GM23338 (cell line): ENCODE results near the gene TBCD. TPM values are rescaled to one million over a fixed set of nuclear protein-coding genes. Genes with fewer than 3 reads are reported as not detected.

Experiments
- ATAC-seq: fragments of 200-7000 bp; cut with Tn5 transposase; 3 replicates; pipeline ENCODE4 v1.9.1; 2020
- DNase-seq: peaks from one replicate; pipeline ENCODE4 v3.0.0-alpha.2; 2015; ENCODE audit warnings: low spot score
- H2AFZ ChIP-seq: fragments of 200-600 bp; sonication (generic); 2 replicates; pipeline ENCODE4 v1.8.0; 2016; ENCODE audit warnings: antibody characterized with exemption, mild to moderate bottlenecking, moderate library complexity
- H3F3A ChIP-seq: fragments of 200-600 bp; sonication (generic); replicated peaks from 2 replicates; pipeline ENCODE4 v1.8.0; 2017; ENCODE audit warnings: antibody characterized with exemption, mixed run types, low read depth
- H3K27ac ChIP-seq: fragments of 200-600 bp; sonication (generic); 2 replicates; pipeline ENCODE4 v1.6.1; 2016; ENCODE audit warnings: low read depth
- H3K27me3 ChIP-seq: fragments of 200-600 bp; sonication (generic); 2 replicates; pipeline ENCODE4 v1.8.0; 2016; ENCODE audit warnings: mild to moderate bottlenecking, mixed run types, moderate library complexity; ENCODE audit not compliant: insufficient read depth
- H3K36me3 ChIP-seq: fragments of 200-600 bp; sonication (generic); 2 replicates; pipeline ENCODE4 v1.8.0; 2016; ENCODE audit warnings: mild to moderate bottlenecking; ENCODE audit not compliant: insufficient read depth
- H3K4me1 ChIP-seq: fragments of 200-600 bp; sonication (generic); 2 replicates; pipeline ENCODE4 v1.8.0; 2016; ENCODE audit warnings: mild to moderate bottlenecking, moderate library complexity; ENCODE audit not compliant: insufficient read depth
- H3K4me2 ChIP-seq: fragments of 200-600 bp; sonication (generic); 2 replicates; pipeline ENCODE4 v1.7.1; 2017; ENCODE audit warnings: mixed run types
- H3K4me3 ChIP-seq: fragments of 200-600 bp; sonication (generic); 2 replicates; pipeline ENCODE4 v1.6.1; 2016; ENCODE audit warnings: mixed run types
- H3K79me2 ChIP-seq: fragments of 200-600 bp; sonication (generic); replicated peaks from 2 replicates; pipeline ENCODE4 v1.8.0; 2017; ENCODE audit warnings: mild to moderate bottlenecking; ENCODE audit not compliant: insufficient read depth
- H3K9me2 ChIP-seq: fragments of 200-600 bp; sonication (generic); 2 replicates; pipeline ENCODE4 v1.8.0; 2017; ENCODE audit not compliant: insufficient read depth
- H4K20me1 ChIP-seq: fragments of 200-600 bp; sonication (generic); replicated peaks from 2 replicates; pipeline ENCODE4 v1.8.0; 2017; ENCODE audit warnings: mild to moderate bottlenecking; ENCODE audit not compliant: insufficient read depth
- H3K27ac Mint-ChIP-seq: 2 replicates; pipeline ENCODE4 v1.8.0; 2020; ENCODE audit warnings: inconsistent platforms, mild to moderate bottlenecking, moderate library complexity, mixed read lengths
- H3K27me3 Mint-ChIP-seq: 3 replicates; pipeline ENCODE4 v1.8.0; 2022; ENCODE audit warnings: low read depth, mild to moderate bottlenecking, moderate library complexity, mixed read lengths, inconsistent platforms; ENCODE audit not compliant: insufficient read depth, poor library complexity
- H3K36me3 Mint-ChIP-seq: 3 replicates; pipeline ENCODE4 v1.8.0; 2021; ENCODE audit warnings: low read depth, mild to moderate bottlenecking, inconsistent platforms, moderate library complexity, mixed read lengths
- H3K4me1 Mint-ChIP-seq: 3 replicates; pipeline ENCODE4 v1.8.0; 2020; ENCODE audit warnings: mild to moderate bottlenecking, inconsistent platforms, mixed read lengths
- H3K4me3 Mint-ChIP-seq: 3 replicates; pipeline ENCODE4 v1.8.0; 2021; ENCODE audit warnings: moderate library complexity, mild to moderate bottlenecking, inconsistent platforms, mixed read lengths
- H3K9me3 Mint-ChIP-seq: 3 replicates; pipeline ENCODE4 v1.8.0; 2020; ENCODE audit warnings: moderate library complexity, mild to moderate bottlenecking, inconsistent platforms, mixed read lengths
- CREB1 ChIP-seq: fragments of 250-450 bp; sonication (Bioruptor Pico); IDR thresholded peaks from 2 replicates; pipeline ENCODE4 v1.5.0; 2020; ENCODE audit warnings: low read depth, mild to moderate bottlenecking, moderate library complexity
- EZH2 ChIP-seq: fragments of 200-600 bp; sonication (generic); IDR thresholded peaks from one replicate; pipeline ENCODE4 v1.8.0; 2017; ENCODE audit warnings: antibody characterized with exemption, mild to moderate bottlenecking, low read depth; ENCODE audit not compliant: unreplicated experiment
- EZH2phosphoT487 ChIP-seq: fragments of 200-600 bp; sonication (generic); IDR thresholded peaks from one replicate; pipeline ENCODE4 v1.8.1; 2018; ENCODE audit warnings: antibody characterized with exemption; ENCODE audit not compliant: unreplicated experiment
- JUNB ChIP-seq: IDR thresholded peaks from one replicate; pipeline ENCODE4 v1.6.1; 2016; ENCODE audit warnings: antibody characterized with exemption; ENCODE audit not compliant: unreplicated experiment
- NANOG ChIP-seq: IDR thresholded peaks from 2 replicates; pipeline ENCODE4 v1.6.1; 2016; ENCODE audit warnings: antibody characterized with exemption, borderline replicate concordance
- POLR2AphosphoS5 ChIP-seq: IDR thresholded peaks from 2 replicates; pipeline ENCODE4 v1.6.1; 2016; ENCODE audit warnings: antibody characterized with exemption, low read depth
- STAT1 ChIP-seq: IDR thresholded peaks from one replicate; pipeline ENCODE4 v1.6.1; 2016; ENCODE audit warnings: antibody characterized with exemption; ENCODE audit not compliant: unreplicated experiment
- ZNF114 ChIP-seq: fragments of 250-450 bp; sonication (Bioruptor Pico); IDR thresholded peaks from 2 replicates; pipeline ENCODE4 v1.5.0; 2020; ENCODE audit warnings: mild to moderate bottlenecking, moderate library complexity
- ZNF331 ChIP-seq: fragments of 250-450 bp; sonication (Bioruptor Pico); IDR thresholded peaks from 2 replicates; pipeline ENCODE4 v1.5.0; 2020; ENCODE audit warnings: low read depth, mild to moderate bottlenecking, moderate library complexity
- polyA plus RNA-seq: library from polyadenylated mRNA; unstranded; fragments of >200 nt; fragmentation: Nextera tagmentation; extraction: Ambion mirVana; gene quantifications from 2 replicates; pipeline ENCODE4 v1.2.1, GENCODE V29; 2016
- total RNA-seq: library from RNA; depleted of rRNA; stranded (reverse); fragments of >200 nt; shearing (Covaris generic); gene quantifications from 2 replicates; pipeline ENCODE4 v1.2.3, GENCODE V29; 2014
- TF ChIP-seq, protein P1 (sequence below): IDR thresholded peaks from one replicate; pipeline ENCODE4 v1.6.1; 2018; ENCODE audit warnings: antibody characterized with exemption; ENCODE audit not compliant: unreplicated experiment
- TF ChIP-seq, protein P2 (sequence below), 2 experiments: fragments of 200-600 bp in 1 of 2; sonication (generic) in 1 of 2; conservative IDR thresholded peaks; 2 replicates each; pipeline versions ENCODE4 v1.5.1 to v1.6.1; 2016 to 2017; ENCODE audit warnings: antibody characterized with exemption in 2 of 2, low read depth in 2 of 2, mild to moderate bottlenecking in 2 of 2, moderate library complexity in 1 of 2
- TF ChIP-seq, protein P3 (sequence below): fragments of 250-450 bp; sonication (Bioruptor Pico); IDR thresholded peaks from 2 replicates; pipeline ENCODE4 v1.5.0; 2020; ENCODE audit warnings: mild to moderate bottlenecking, moderate library complexity
- TF ChIP-seq, protein P4 (sequence below): IDR thresholded peaks from 2 replicates; pipeline ENCODE4 v1.6.1; 2016; ENCODE audit warnings: antibody characterized with exemption

The TBCD gene
- total and polyA plus RNA-seq, 2 experiments from 2014 or later = 75.0 to 116 TPM

DNA sequence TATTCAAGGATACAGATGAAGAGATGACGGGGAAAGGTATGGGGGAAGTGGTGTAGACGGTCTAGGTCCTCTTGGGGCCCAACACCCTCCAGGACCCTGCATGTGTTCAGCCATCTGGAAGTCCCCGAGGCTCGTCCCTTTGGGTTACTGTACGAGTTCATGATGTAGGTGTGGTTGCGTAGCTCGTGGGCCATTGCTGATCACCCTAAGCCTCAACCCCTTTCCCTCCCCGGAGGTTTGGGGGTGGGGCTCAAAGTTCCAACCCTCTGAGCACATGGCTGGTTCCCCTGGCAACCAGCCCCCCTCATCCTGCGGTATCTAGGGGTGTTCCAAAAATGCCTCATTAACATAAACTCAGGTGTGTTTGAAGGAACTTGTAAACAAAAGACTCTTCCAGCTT lies 228.8 kb downstream of the TBCD start:
- Histone ChIP-seq H4K20me1 (no peaks in the 10 kb centered on the region), H3K9me2 (no peaks in the 10 kb centered on the region), H3F3A (no peaks in the 10 kb centered on the region), H3K36me3 (no peaks in the 10 kb centered on the region), H3K27me3 (no peaks in the 10 kb centered on the region), H2AFZ (no peak overlapping the region), H3K4me1 (peaks cover 7% of the 10 kb centered on the region; the same call in 1 of the 2 replicates), H3K27ac (no peak overlapping the region), H3K79me2 (no peaks in the 10 kb centered on the region), H3K4me2 (no peak overlapping the region), H3K4me3 (no peak overlapping the region)
- Mint-ChIP-seq H3K27me3 (no peaks in the 10 kb centered on the region), H3K9me3 (no peaks in the 10 kb centered on the region), H3K36me3 (peaks cover 4% of the 10 kb centered on the region; the same call in 2 of the 3 replicates), H3K4me3 (no peak overlapping the region), H3K27ac (no peak overlapping the region), H3K4me1 (peaks cover 13% of the 10 kb centered on the region)
- no peak for TF ChIP-seq STAT1
- TF ChIP-seq, protein P1, sequence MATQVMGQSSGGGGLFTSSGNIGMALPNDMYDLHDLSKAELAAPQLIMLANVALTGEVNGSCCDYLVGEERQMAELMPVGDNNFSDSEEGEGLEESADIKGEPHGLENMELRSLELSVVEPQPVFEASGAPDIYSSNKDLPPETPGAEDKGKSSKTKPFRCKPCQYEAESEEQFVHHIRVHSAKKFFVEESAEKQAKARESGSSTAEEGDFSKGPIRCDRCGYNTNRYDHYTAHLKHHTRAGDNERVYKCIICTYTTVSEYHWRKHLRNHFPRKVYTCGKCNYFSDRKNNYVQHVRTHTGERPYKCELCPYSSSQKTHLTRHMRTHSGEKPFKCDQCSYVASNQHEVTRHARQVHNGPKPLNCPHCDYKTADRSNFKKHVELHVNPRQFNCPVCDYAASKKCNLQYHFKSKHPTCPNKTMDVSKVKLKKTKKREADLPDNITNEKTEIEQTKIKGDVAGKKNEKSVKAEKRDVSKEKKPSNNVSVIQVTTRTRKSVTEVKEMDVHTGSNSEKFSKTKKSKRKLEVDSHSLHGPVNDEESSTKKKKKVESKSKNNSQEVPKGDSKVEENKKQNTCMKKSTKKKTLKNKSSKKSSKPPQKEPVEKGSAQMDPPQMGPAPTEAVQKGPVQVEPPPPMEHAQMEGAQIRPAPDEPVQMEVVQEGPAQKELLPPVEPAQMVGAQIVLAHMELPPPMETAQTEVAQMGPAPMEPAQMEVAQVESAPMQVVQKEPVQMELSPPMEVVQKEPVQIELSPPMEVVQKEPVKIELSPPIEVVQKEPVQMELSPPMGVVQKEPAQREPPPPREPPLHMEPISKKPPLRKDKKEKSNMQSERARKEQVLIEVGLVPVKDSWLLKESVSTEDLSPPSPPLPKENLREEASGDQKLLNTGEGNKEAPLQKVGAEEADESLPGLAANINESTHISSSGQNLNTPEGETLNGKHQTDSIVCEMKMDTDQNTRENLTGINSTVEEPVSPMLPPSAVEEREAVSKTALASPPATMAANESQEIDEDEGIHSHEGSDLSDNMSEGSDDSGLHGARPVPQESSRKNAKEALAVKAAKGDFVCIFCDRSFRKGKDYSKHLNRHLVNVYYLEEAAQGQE = no peak
- no peak for TF ChIP-seq CREB1 (CRISPR knock-in tag)
- TF ChIP-seq ZNF114 = no peak
- TF ChIP-seq JUNB = no peak
- TF ChIP-seq, protein P2, sequence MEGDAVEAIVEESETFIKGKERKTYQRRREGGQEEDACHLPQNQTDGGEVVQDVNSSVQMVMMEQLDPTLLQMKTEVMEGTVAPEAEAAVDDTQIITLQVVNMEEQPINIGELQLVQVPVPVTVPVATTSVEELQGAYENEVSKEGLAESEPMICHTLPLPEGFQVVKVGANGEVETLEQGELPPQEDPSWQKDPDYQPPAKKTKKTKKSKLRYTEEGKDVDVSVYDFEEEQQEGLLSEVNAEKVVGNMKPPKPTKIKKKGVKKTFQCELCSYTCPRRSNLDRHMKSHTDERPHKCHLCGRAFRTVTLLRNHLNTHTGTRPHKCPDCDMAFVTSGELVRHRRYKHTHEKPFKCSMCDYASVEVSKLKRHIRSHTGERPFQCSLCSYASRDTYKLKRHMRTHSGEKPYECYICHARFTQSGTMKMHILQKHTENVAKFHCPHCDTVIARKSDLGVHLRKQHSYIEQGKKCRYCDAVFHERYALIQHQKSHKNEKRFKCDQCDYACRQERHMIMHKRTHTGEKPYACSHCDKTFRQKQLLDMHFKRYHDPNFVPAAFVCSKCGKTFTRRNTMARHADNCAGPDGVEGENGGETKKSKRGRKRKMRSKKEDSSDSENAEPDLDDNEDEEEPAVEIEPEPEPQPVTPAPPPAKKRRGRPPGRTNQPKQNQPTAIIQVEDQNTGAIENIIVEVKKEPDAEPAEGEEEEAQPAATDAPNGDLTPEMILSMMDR (conservative IDR thresholded peaks at IDR 0.05; ENCODE audit: low read depth in 2 of 2) = no peak
- TF ChIP-seq NANOG = no peak
- TF ChIP-seq, protein P3, sequence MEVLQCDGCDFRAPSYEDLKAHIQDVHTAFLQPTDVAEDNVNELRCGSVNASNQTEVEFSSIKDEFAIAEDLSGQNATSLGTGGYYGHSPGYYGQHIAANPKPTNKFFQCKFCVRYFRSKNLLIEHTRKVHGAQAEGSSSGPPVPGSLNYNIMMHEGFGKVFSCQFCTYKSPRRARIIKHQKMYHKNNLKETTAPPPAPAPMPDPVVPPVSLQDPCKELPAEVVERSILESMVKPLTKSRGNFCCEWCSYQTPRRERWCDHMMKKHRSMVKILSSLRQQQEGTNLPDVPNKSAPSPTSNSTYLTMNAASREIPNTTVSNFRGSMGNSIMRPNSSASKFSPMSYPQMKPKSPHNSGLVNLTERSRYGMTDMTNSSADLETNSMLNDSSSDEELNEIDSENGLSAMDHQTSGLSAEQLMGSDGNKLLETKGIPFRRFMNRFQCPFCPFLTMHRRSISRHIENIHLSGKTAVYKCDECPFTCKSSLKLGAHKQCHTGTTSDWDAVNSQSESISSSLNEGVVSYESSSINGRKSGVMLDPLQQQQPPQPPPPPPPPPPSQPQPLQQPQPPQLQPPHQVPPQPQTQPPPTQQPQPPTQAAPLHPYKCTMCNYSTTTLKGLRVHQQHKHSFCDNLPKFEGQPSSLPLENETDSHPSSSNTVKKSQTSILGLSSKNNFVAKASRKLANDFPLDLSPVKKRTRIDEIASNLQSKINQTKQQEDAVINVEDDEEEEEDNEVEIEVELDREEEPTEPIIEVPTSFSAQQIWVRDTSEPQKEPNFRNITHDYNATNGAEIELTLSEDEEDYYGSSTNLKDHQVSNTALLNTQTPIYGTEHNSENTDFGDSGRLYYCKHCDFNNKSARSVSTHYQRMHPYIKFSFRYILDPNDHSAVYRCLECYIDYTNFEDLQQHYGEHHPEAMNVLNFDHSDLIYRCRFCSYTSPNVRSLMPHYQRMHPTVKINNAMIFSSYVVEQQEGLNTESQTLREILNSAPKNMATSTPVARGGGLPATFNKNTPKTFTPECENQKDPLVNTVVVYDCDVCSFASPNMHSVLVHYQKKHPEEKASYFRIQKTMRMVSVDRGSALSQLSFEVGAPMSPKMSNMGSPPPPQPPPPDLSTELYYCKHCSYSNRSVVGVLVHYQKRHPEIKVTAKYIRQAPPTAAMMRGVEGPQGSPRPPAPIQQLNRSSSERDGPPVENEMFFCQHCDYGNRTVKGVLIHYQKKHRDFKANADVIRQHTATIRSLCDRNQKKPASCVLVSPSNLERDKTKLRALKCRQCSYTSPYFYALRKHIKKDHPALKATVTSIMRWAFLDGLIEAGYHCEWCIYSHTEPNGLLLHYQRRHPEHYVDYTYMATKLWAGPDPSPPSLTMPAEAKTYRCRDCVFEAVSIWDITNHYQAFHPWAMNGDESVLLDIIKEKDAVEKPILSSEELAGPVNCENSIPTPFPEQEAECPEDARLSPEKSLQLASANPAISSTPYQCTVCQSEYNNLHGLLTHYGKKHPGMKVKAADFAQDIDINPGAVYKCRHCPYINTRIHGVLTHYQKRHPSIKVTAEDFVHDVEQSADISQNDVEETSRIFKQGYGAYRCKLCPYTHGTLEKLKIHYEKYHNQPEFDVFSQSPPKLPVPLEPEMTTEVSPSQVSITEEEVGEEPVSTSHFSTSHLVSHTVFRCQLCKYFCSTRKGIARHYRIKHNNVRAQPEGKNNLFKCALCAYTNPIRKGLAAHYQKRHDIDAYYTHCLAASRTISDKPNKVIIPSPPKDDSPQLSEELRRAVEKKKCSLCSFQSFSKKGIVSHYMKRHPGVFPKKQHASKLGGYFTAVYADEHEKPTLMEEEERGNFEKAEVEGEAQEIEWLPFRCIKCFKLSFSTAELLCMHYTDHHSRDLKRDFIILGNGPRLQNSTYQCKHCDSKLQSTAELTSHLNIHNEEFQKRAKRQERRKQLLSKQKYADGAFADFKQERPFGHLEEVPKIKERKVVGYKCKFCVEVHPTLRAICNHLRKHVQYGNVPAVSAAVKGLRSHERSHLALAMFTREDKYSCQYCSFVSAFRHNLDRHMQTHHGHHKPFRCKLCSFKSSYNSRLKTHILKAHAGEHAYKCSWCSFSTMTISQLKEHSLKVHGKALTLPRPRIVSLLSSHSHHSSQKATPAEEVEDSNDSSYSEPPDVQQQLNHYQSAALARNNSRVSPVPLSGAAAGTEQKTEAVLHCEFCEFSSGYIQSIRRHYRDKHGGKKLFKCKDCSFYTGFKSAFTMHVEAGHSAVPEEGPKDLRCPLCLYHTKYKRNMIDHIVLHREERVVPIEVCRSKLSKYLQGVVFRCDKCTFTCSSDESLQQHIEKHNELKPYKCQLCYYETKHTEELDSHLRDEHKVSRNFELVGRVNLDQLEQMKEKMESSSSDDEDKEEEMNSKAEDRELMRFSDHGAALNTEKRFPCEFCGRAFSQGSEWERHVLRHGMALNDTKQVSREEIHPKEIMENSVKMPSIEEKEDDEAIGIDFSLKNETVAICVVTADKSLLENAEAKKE (CRISPR knock-in tag) = no peak
- no peak for TF ChIP-seq POLR2AphosphoS5
- TF ChIP-seq ZNF331 (CRISPR knock-in tag) = no peak
- TF ChIP-seq, protein P4, sequence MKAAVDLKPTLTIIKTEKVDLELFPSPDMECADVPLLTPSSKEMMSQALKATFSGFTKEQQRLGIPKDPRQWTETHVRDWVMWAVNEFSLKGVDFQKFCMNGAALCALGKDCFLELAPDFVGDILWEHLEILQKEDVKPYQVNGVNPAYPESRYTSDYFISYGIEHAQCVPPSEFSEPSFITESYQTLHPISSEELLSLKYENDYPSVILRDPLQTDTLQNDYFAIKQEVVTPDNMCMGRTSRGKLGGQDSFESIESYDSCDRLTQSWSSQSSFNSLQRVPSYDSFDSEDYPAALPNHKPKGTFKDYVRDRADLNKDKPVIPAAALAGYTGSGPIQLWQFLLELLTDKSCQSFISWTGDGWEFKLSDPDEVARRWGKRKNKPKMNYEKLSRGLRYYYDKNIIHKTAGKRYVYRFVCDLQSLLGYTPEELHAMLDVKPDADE = no peak
- no peak for TF ChIP-seq EZH2
- no peak for TF ChIP-seq EZH2phosphoT487
- DNase-seq (no peak), ATAC-seq (no peak)
